ACC112 (cell line): Measurements from ENCODE around the gene USP17L11.
"Not testable (repeated sequence)": the region's sequence is repeated elsewhere in the genome, so short reads cannot be mapped to it uniquely, and the experiment has no call there.

Source experiments
- H2AFZ ChIP-seq: fragments of 200-600 bp; sonication (generic); one replicate; pipeline ENCODE4 v1.6.0; 2017; ENCODE audit warnings: antibody characterized with exemption, low read length; ENCODE audit not compliant: unreplicated experiment
- H3K27ac ChIP-seq: fragments of 200-600 bp; sonication (generic); 2 replicates; pipeline ENCODE4 v1.5.1; 2014; ENCODE audit warnings: low read depth, mild to moderate bottlenecking, antibody characterized with exemption, low read length, moderate library complexity
- H3K27me3 ChIP-seq: fragments of 200-600 bp; sonication (generic); 2 replicates; pipeline ENCODE4 v1.6.1; 2014; ENCODE audit warnings: mild to moderate bottlenecking, antibody characterized with exemption, low read length, moderate library complexity, mixed read lengths; ENCODE audit not compliant: insufficient read depth
- H3K36me3 ChIP-seq: fragments of 200-600 bp; sonication (generic); 2 replicates; pipeline ENCODE4 v1.6.1; 2016; ENCODE audit warnings: mild to moderate bottlenecking, antibody characterized with exemption, low read length, moderate library complexity, mixed read lengths; ENCODE audit not compliant: insufficient read depth
- H3K4me1 ChIP-seq: fragments of 200-600 bp; sonication (generic); one replicate; pipeline ENCODE4 v1.6.1; 2016; ENCODE audit warnings: low read length, mixed read lengths; ENCODE audit not compliant: insufficient read depth, unreplicated experiment, control insufficient read depth
- H3K4me3 ChIP-seq: fragments of 200-600 bp; sonication (generic); 2 replicates; pipeline ENCODE4 v1.5.1; 2014; ENCODE audit warnings: mild to moderate bottlenecking, low read depth, low read length
- H3K79me2 ChIP-seq: fragments of 200-600 bp; sonication (generic); one replicate; pipeline ENCODE4 v1.6.0; 2016; ENCODE audit warnings: low read length; ENCODE audit not compliant: control insufficient read depth, unreplicated experiment, insufficient read depth

Gene USP17L11

GRCh38 chr4:9215105-9215504, at the start of gene USP17L11:
TSS of gene USP17L11 (plus strand) at chr4:9215405. CDS start at chr4:9215405, 0 bp downstream.
- H3K27me3 ChIP-seq, H3K4me3 ChIP-seq, H3K79me2 ChIP-seq: not testable (repeated sequence)

GRCh38 chr4:9165990-9166389, 49.2 kb upstream of the USP17L11 start:
- not testable (repeated sequence) for H3K4me3 ChIP-seq, H2AFZ ChIP-seq, H3K79me2 ChIP-seq, H3K27me3 ChIP-seq, H3K27ac ChIP-seq, H3K4me1 ChIP-seq, H3K36me3 ChIP-seq

More at GRCh38 chr4:9215105-9215504, at the start of gene USP17L11:
- H3K4me1 ChIP-seq, H3K27ac ChIP-seq, H2AFZ ChIP-seq, H3K36me3 ChIP-seq: not testable (repeated sequence)

GRCh38 chr4:9169791-9170459, 45.3 kb upstream of the USP17L11 start, which contains the start of gene FAM90A26:
TSS of gene FAM90A26 (plus strand) at chr4:9170409. CDS start at chr4:9173173, 2,764 bp downstream.
- not testable (repeated sequence) for H3K4me1 ChIP-seq, H3K79me2 ChIP-seq, H3K4me3 ChIP-seq, H3K27me3 ChIP-seq, H3K36me3 ChIP-seq, H3K27ac ChIP-seq, H2AFZ ChIP-seq

- H3K4me3 ChIP-seq, H3K79me2 ChIP-seq, H3K27me3 ChIP-seq, H2AFZ ChIP-seq, H3K36me3 ChIP-seq, H3K27ac ChIP-seq, H3K4me1 ChIP-seq: not testable (repeated sequence)
Measured at GRCh38 chr4:9210357-9210756, 4.8 kb upstream of the USP17L11 start, which contains the start of gene USP17L10. TSS of gene USP17L10 (plus strand) at chr4:9210657. CDS start at chr4:9210657, 0 bp downstream.

GRCh38 chr4:9214701-9215100, 504 bp upstream of the USP17L11 start:
- H2AFZ ChIP-seq, H3K79me2 ChIP-seq, H3K27ac ChIP-seq, H3K36me3 ChIP-seq, H3K27me3 ChIP-seq, H3K4me3 ChIP-seq, H3K4me1 ChIP-seq: not testable (repeated sequence)

GRCh38 chr4:9219852-9220251, 4.6 kb downstream of the USP17L11 start, which contains the start of gene USP17L12:
TSS of gene USP17L12 (plus strand) at chr4:9220152. CDS start at chr4:9220152, 0 bp downstream.
- not testable (repeated sequence) for H3K27me3 ChIP-seq, H3K4me3 ChIP-seq, H3K36me3 ChIP-seq, H3K27ac ChIP-seq, H2AFZ ChIP-seq, H3K4me1 ChIP-seq, H3K79me2 ChIP-seq

- not testable (repeated sequence) for H3K4me3 ChIP-seq, H3K27me3 ChIP-seq, H2AFZ ChIP-seq, H3K27ac ChIP-seq, H3K79me2 ChIP-seq, H3K36me3 ChIP-seq, H3K4me1 ChIP-seq
Measured at GRCh38 chr4:9224596-9224995, 9.4 kb downstream of the USP17L11 start, which contains the start of gene USP17L13. TSS of gene USP17L13 (plus strand) at chr4:9224896. CDS start at chr4:9224896, 0 bp downstream.

GRCh38 chr4:9230249-9230648, 15.0 kb downstream of the USP17L11 start:
- H3K27me3 ChIP-seq, H3K79me2 ChIP-seq, H3K27ac ChIP-seq, H3K4me3 ChIP-seq, H2AFZ ChIP-seq, H3K36me3 ChIP-seq, H3K4me1 ChIP-seq: not testable (repeated sequence)

GRCh38 chr4:9234085-9234484, 18.9 kb downstream of the USP17L11 start, which contains the start of gene USP17L15:
TSS of gene USP17L15 (plus strand) at chr4:9234385. CDS start at chr4:9234385, 0 bp downstream.
- H3K4me1 ChIP-seq, H3K27ac ChIP-seq, H3K4me3 ChIP-seq, H3K36me3 ChIP-seq, H2AFZ ChIP-seq, H3K27me3 ChIP-seq, H3K79me2 ChIP-seq: not testable (repeated sequence)

- H3K4me3 ChIP-seq, H3K27me3 ChIP-seq, H2AFZ ChIP-seq, H3K79me2 ChIP-seq, H3K36me3 ChIP-seq, H3K4me1 ChIP-seq, H3K27ac ChIP-seq: not testable (repeated sequence)
Measured at GRCh38 chr4:9238461-9238860, 23.3 kb downstream of the USP17L11 start.

- not testable (repeated sequence) for H3K36me3 ChIP-seq, H3K79me2 ChIP-seq, H2AFZ ChIP-seq, H3K27me3 ChIP-seq, H3K4me1 ChIP-seq, H3K4me3 ChIP-seq, H3K27ac ChIP-seq
Measured at GRCh38 chr4:9243579-9243978, 28.4 kb downstream of the USP17L11 start, which contains the start of gene USP17L17. TSS of gene USP17L17 (plus strand) at chr4:9243879. CDS start at chr4:9243879, 0 bp downstream.
